ENCODE results near the gene SUN1.

- TF ChIP-seq CTCF (IDR thresholded peaks at IDR 0.05) (no peak), POLR2A (IDR thresholded peaks at IDR 0.05) (no peak)
These were observed 90.2 kb downstream of the SUN1 start for GRCh38 chr7:922334-923107.

All from uterus (tissue), 2 donors.